SHP77 (cell line): ENCODE data around the gene VPS11.
A peak's percentile ranks its signal among the peaks of the same experiment; 100 is the strongest.
"Not testable (repeated sequence)": the region's sequence is repeated elsewhere in the genome, so short reads cannot be mapped to it uniquely, and the experiment has no call there.

Experiments used
- DNase-seq, 2 experiments: peaks; one replicate each; lab custom pipeline; 2025; lab: John Stamatoyannopoulos, UW

Gene VPS11

GRCh38 chr11:119067371-119068222 lies at the start of gene VPS11:
VPS11 (plus strand) TSS chr11:119067818; CDS start chr11:119067824, 6 bp downstream.
- peak; percentile 95 to 97 for DNase-seq

GRCh38 chr11:119018074-119018938 lies 49.3 kb upstream of the VPS11 start, which contains the start of the genes RPS25 and TRAPPC4:
RPS25 (minus strand) TSS chr11:119018343; CDS start chr11:119018284, 59 bp downstream.
TRAPPC4 (plus strand) TSS chr11:119018766; CDS start chr11:119018796, 30 bp downstream.
- peak; percentile 93 to 95 for DNase-seq

GRCh38 chr11:119019996-119020395 lies 47.6 kb upstream of the VPS11 start:
- no peak for DNase-seq

GRCh38 chr11:119021631-119022030 lies 46.0 kb upstream of the VPS11 start:
- DNase-seq = no peak

GRCh38 chr11:119023741-119024140 lies 43.9 kb upstream of the VPS11 start:
- no peak for DNase-seq

- DNase-seq = no peak
Measured at GRCh38 chr11:119024430-119025098, 43.1 kb upstream of the VPS11 start.

GRCh38 chr11:119025099-119025473 lies 42.5 kb upstream of the VPS11 start:
- DNase-seq = no peak

- no peak for DNase-seq
Measured at GRCh38 chr11:119025541-119025940, 42.1 kb upstream of the VPS11 start.

GRCh38 chr11:119025978-119026766 lies 41.4 kb upstream of the VPS11 start:
- no peak for DNase-seq

- no peak for DNase-seq
Measured at GRCh38 chr11:119026970-119027369, 40.6 kb upstream of the VPS11 start.

GRCh38 chr11:119027561-119028345 lies 39.9 kb upstream of the VPS11 start:
- DNase-seq = no peak

- no peak for DNase-seq
Measured at GRCh38 chr11:119028346-119029068, 39.1 kb upstream of the VPS11 start.

- no peak for DNase-seq
Measured at GRCh38 chr11:119029069-119029339, 38.6 kb upstream of the VPS11 start.

- no peak for DNase-seq
Measured at GRCh38 chr11:119029340-119030028, 38.1 kb upstream of the VPS11 start.

- no peak for DNase-seq
Measured at GRCh38 chr11:119030029-119030328, 37.6 kb upstream of the VPS11 start.

- peak; percentile 95 to 99 for DNase-seq
Measured at GRCh38 chr11:119030329-119031047, 37.1 kb upstream of the VPS11 start, which contains the start of gene SLC37A4. SLC37A4 (minus strand) TSS chr11:119030877.

- DNase-seq = no peak
Measured at GRCh38 chr11:119031912-119032280, 35.7 kb upstream of the VPS11 start.

GRCh38 chr11:119033421-119033820 lies 34.2 kb upstream of the VPS11 start:
- not testable (repeated sequence) for DNase-seq

GRCh38 chr11:119034813-119035212 lies 32.8 kb upstream of the VPS11 start:
- DNase-seq = no peak
